Stomach smooth muscle (tissue), 2 donors: ENCODE results near the gene SEMA4D.

Experiments used
- H3K27ac ChIP-seq: one replicate; pipeline ENCODE4 v1.7.0; 2013; ENCODE audit warnings: mild to moderate bottlenecking, low read length, inconsistent platforms
- H3K27me3 ChIP-seq, 2 donors: one replicate each; pipeline ENCODE4 v1.7.0; 2013; ENCODE audit warnings: low read length in 2 of 2; ENCODE audit not compliant: insufficient read depth in 2 of 2, control insufficient read depth in 1 of 2
- H3K36me3 ChIP-seq, 2 donors: one replicate each; pipeline ENCODE4 v1.7.0; 2013; ENCODE audit warnings: low read length in 2 of 2; ENCODE audit not compliant: control insufficient read depth in 2 of 2, insufficient read depth in 2 of 2
- H3K4me1 ChIP-seq: one replicate; pipeline ENCODE4 v1.7.0; 2013; ENCODE audit warnings: low read length; ENCODE audit not compliant: control insufficient read depth, insufficient read depth
- H3K4me3 ChIP-seq, 2 donors: one replicate each; pipeline ENCODE4 v1.7.0; 2013; ENCODE audit warnings: low read length in 2 of 2
- H3K9ac ChIP-seq, 2 donors: one replicate each; pipeline ENCODE4 v1.7.0; 2013; ENCODE audit warnings: low read length in 2 of 2, mild to moderate bottlenecking in 1 of 2
- H3K9me3 ChIP-seq, 2 donors: one replicate each; pipeline ENCODE4 v1.7.0; 2013; ENCODE audit warnings: low read length in 2 of 2; ENCODE audit not compliant: control insufficient read depth in 2 of 2
- donor health status: healthy.
- donor health status: Pancreatic carcinoma.

The SEMA4D gene

DNA sequence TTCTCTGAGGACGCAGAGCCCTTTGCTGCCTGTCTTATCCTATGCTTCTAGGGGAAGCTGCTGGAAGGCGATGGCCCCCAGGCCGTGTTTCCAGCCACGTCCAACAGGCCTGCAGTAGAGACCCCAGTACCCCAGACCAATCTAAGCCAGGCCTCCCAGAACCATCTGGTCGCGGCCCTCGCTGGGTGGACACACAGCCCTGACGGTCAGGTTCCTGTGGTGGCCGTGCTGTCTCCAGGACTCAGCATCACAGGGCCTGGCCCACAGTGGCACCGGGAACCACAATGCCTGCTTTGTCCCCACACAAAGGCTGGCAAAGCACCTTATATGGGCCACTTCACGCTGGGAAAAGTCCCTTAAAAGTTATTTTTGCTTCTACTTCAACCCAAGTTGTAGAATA is 44.5 kb downstream of the SEMA4D start:
- H3K4me3 ChIP-seq = no peak overlapping the region
- no peaks in the 10 kb centered on the region for H3K36me3 ChIP-seq
- no peak overlapping the region for H3K9ac ChIP-seq
- H3K27me3 ChIP-seq = no peaks in the 10 kb centered on the region
- H3K27ac ChIP-seq = no peak overlapping the region
- no peaks in the 10 kb centered on the region for H3K9me3 ChIP-seq
- H3K4me1 ChIP-seq = no peaks in the 10 kb centered on the region

DNA sequence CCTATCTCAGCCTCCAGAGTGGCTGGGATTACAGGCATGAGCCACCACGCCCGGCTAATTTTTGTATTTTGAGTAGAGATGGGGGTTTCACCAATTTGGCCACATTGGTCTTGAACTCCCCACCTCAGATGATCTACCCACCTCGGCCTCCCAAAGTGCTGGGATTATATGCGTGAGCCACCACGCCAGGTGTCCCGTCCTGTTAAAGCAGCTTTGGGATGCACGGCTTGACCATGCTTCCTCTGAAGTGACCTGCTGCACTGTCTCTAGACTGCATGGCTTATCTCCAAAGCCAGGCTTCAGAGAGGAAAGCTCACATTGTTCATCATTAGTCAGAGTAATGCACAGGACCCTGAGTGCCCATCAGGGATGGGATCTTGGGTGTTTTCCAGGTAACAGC is 45.4 kb downstream of the SEMA4D start:
- H3K4me1 ChIP-seq = no peaks in the 10 kb centered on the region
- H3K36me3 ChIP-seq = no peaks in the 10 kb centered on the region
- H3K27me3 ChIP-seq = no peaks in the 10 kb centered on the region
- H3K27ac ChIP-seq = no peak overlapping the region
- H3K4me3 ChIP-seq = no peak overlapping the region
- H3K9me3 ChIP-seq = no peaks in the 10 kb centered on the region
- H3K9ac ChIP-seq = no peak overlapping the region

DNA sequence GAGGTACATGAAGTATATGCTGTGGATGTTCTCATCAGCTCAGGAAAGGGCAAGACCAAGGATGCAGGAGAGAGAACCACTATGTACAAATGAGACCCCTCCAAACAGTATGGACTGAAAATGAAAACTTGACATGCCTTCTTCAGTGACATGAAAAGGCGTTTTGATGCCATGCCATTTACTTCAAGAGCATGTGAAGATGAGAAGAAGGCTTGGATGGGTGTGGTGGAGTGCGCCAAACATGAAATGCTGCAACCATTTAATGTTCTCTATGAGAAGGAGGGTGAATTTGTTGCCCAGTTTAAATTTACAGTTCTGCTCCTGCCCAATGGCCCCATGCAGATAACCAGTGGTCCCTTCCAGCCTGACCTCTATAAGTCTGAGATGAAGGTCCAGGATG is 47.7 kb downstream of the SEMA4D start:
- Histone ChIP-seq H3K27me3 (no peaks in the 10 kb centered on the region), H3K9ac (no peak overlapping the region), H3K9me3 (no peaks in the 10 kb centered on the region), H3K27ac (no peak overlapping the region), H3K4me3 (no peak overlapping the region), H3K4me1 (no peaks in the 10 kb centered on the region), H3K36me3 (no peaks in the 10 kb centered on the region)

DNA sequence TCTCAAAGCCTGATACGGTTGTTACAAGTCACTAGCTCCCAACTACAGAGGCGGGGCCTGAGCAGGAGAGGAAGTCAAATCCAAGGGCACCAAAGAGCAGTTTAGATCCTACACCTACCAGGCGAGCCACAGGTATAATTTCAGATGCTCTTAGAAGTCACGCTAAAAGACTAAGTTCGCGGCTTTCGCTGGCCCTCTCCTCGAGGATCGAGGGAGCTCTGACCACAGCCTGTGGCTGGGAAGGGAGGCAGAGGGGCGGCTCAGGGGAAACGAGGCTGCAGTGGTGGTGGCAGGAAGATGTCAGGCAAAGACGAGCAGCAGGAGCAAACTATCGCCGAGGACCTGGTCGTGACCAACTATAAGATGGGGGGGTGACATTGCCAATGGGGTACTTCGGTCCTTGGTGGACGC is 48.6 kb downstream of the SEMA4D start:
- no peak overlapping the region for H3K9ac ChIP-seq
- no peak overlapping the region for H3K4me3 ChIP-seq
- H3K27ac ChIP-seq = no peak overlapping the region
- H3K36me3 ChIP-seq = no peaks in the 10 kb centered on the region
- H3K4me1 ChIP-seq = no peaks in the 10 kb centered on the region
- no peaks in the 10 kb centered on the region for H3K27me3 ChIP-seq
- no peaks in the 10 kb centered on the region for H3K9me3 ChIP-seq

DNA sequence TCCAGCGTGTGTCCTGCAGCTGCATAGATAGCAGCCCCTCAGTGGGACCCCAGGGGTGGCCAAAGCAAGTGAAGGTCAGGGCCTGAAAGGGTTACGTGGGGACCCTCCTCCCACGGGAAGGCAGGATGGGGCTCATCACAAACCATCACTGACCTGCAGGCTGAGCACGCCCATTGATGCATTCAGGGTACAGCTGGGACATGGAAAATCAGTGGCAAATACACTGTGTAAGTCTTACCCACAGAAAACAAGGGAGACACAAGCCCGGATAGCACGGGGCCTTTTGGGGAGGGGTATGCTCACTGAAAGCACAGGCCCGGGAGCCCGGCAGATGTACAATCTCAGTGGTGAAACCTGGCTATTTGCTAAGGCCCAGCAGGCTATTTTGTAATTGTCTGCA is 49.1 kb downstream of the SEMA4D start:
- no peaks in the 10 kb centered on the region for H3K9me3 ChIP-seq
- no peak overlapping the region for H3K4me3 ChIP-seq
- no peaks in the 10 kb centered on the region for H3K27me3 ChIP-seq
- H3K27ac ChIP-seq = no peak overlapping the region
- H3K4me1 ChIP-seq = no peaks in the 10 kb centered on the region
- H3K9ac ChIP-seq = no peak overlapping the region
- no peaks in the 10 kb centered on the region for H3K36me3 ChIP-seq

DNA sequence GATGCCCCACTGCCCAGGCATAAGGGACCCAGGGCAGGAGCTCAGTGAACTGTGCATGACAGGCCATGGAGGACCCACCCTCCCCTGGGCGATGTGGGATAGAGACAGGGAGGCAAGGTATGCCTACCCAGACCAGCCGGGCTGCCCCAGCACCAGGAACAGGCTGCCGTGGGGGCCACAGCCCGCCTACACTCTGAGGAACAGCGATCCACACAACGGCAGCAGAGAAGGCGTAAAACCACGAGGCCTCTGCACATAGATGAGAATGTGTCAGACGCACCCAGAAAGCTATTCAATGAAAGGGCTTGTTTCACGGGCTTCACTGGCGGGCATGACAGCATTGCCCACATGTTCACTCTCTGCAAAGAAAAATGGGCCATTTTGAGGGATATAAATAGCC is 49.5 kb downstream of the SEMA4D start:
- no peaks in the 10 kb centered on the region for H3K36me3 ChIP-seq
- no peaks in the 10 kb centered on the region for H3K4me1 ChIP-seq
- H3K27ac ChIP-seq = no peak overlapping the region
- H3K9ac ChIP-seq = no peak overlapping the region
- H3K9me3 ChIP-seq = no peaks in the 10 kb centered on the region
- H3K27me3 ChIP-seq = no peaks in the 10 kb centered on the region
- no peak overlapping the region for H3K4me3 ChIP-seq

DNA sequence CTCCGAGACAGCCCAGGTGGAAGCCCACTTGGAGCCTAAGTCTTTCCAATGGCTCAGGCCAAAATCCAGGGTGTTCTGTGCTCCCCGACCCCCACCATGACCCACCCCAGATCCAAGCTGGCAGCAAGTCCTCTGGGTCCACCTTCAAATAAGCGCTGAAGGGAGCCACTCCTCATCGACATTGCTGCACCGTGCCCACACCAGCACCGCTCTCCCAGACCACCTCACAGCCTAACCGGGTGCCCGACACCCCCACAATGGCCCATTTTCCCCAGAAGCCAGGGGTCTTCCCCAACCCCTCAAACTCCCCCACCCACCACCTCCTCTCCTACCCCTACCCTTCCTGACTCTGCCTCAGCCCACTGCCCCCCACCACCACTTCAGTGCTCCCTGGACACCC is 50.5 kb downstream of the SEMA4D start:
- Histone ChIP-seq H3K4me3 (no peak overlapping the region), H3K9ac (no peak overlapping the region), H3K27me3 (no peaks in the 10 kb centered on the region), H3K36me3 (no peaks in the 10 kb centered on the region), H3K4me1 (no peaks in the 10 kb centered on the region), H3K27ac (no peak overlapping the region), H3K9me3 (no peaks in the 10 kb centered on the region)

DNA sequence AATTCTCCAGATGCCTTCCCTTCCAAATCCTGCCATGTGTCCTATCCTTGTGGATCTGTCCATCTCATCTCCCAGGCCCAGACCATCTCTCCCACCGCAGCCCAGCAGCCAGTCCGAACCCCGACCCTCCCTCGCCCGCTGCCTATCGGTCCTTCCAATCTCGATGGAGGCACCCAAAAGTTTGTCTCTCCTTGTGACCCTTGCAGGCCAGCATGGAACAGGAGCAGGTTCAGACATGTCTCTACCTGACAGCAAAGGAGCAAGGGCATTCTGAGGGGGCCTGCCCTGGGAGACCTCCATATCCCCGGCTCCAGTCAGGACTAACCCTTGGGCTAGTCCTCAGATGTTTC is 51.0 kb downstream of the SEMA4D start:
- Histone ChIP-seq H3K4me3 (no peak overlapping the region), H3K27me3 (no peaks in the 10 kb centered on the region), H3K4me1 (no peaks in the 10 kb centered on the region), H3K9me3 (no peaks in the 10 kb centered on the region), H3K36me3 (no peaks in the 10 kb centered on the region), H3K9ac (no peak overlapping the region), H3K27ac (no peak overlapping the region)

DNA sequence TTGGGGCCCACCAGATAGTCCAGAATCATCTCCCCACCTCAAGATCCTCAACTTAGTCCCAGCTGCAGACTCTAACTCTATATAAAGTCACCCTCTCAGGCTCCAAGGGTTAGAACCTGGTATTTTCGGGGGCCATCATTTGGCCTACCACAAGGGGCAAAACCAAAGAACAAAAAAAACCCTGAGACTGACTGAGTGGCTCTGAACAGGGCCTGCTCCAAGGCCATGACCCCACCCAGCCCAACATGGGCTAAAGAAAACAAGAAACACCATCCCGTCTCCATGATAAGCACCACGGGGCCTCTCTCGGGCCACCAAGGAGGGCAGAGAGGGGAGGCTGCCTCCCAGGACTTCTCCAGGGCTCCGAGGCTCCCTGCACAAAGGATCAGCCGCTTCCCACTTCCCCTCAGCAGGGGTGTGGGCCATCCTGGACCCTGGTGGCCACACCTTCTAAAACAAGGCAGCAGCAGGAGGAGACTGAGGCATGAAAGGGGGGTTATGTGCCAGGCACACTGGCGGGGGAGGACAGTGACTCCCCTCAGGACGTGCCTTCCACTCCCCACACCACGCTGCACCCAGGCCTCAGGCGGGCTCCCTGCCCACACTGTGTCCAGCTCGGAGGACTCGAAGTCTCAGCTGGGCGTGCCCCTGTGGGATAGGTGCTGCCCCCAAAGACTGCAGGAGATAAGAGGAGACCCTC is 51.5 kb downstream of the SEMA4D start:
- H3K4me3 ChIP-seq = no peak overlapping the region
- no peaks in the 10 kb centered on the region for H3K9me3 ChIP-seq
- no peaks in the 10 kb centered on the region for H3K27me3 ChIP-seq
- no peak overlapping the region for H3K27ac ChIP-seq
- H3K4me1 ChIP-seq = no peaks in the 10 kb centered on the region
- no peak overlapping the region for H3K9ac ChIP-seq
- H3K36me3 ChIP-seq = no peaks in the 10 kb centered on the region

DNA sequence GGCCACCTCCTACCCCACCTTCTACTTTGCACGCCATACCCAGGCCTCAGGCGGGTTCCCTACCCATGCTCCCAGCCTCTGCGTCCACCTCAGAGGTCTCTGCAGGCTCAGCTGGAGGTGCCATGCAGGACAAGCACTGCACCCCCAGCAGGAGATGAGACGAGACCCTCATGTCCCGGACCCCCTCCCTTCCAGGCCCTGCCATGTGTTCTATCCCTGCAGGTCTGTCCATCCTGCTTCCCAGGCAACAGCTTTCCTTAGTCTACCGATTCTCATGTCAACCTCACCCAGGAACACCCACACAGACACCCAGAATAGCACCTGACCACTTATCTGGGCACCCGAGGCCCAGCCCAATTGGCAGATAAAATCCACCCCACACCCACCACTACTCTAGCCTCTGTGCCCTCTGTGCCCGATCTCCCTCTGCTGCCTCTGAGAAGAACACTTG is 52.1 kb downstream of the SEMA4D start:
- no peaks in the 10 kb centered on the region for H3K36me3 ChIP-seq
- no peak overlapping the region for H3K27ac ChIP-seq
- H3K4me3 ChIP-seq = no peak overlapping the region
- H3K27me3 ChIP-seq = no peaks in the 10 kb centered on the region
- H3K4me1 ChIP-seq = no peaks in the 10 kb centered on the region
- H3K9me3 ChIP-seq = no peaks in the 10 kb centered on the region
- H3K9ac ChIP-seq = no peak overlapping the region

DNA sequence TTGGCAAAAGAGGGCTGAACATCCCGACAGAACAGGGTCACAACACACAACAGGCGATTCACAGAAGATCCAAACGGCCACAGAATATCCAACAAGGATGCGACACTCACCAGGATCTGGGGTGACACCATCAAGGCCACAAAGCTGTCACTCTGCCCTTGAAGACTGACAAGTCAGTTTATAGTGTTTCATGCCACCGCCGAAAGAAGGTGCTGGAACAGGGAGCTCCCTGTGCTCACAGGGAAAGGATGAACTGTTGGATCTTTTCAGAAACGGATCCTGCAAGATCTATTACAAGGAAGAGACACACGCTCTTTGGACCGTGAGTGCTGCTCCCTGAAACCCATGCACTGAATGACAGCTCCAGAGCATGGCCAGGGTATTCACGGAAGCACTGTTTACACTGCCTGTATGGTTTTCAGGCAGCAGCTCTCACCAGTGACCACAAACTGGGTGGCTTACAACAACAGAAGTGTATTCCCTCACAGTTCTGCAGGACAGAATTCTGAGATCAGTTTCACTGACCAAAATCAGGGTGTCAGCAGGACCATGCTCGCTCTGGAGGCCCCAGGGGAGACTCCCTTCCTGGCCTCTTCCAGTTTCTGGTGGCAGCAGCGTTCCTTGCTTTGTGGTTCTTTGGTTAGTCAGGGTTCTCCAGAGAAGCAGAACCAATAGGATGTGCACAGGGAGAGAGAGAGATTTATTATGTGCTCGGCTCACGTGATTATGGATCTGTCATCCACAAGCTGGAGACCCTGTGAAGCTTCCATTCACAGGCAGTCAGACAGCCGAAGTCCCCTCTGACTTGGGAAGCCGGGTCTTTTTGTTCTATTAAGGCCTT is 52.8 kb downstream of the SEMA4D start:
- H3K9ac ChIP-seq = no peak overlapping the region
- no peaks in the 10 kb centered on the region for H3K4me1 ChIP-seq
- no peaks in the 10 kb centered on the region for H3K9me3 ChIP-seq
- H3K27me3 ChIP-seq = no peaks in the 10 kb centered on the region
- H3K27ac ChIP-seq = no peak overlapping the region
- H3K36me3 ChIP-seq = no peaks in the 10 kb centered on the region
- H3K4me3 ChIP-seq = no peak overlapping the region
